ENCODE data around the gene FSCN2. TPM values are rescaled to one million over a fixed set of nuclear protein-coding genes. Genes with fewer than 3 reads are reported as not detected.

The FSCN2 gene
- total RNA-seq, 1 experiment from 2014 or later = 0.69 TPM

- peak; percentile 77 for DNase-seq (ENCODE audit: low read depth)
Measured at GRCh38 chr17:81556175-81556691, 28.1 kb downstream of the FSCN2 start.

DNA sequence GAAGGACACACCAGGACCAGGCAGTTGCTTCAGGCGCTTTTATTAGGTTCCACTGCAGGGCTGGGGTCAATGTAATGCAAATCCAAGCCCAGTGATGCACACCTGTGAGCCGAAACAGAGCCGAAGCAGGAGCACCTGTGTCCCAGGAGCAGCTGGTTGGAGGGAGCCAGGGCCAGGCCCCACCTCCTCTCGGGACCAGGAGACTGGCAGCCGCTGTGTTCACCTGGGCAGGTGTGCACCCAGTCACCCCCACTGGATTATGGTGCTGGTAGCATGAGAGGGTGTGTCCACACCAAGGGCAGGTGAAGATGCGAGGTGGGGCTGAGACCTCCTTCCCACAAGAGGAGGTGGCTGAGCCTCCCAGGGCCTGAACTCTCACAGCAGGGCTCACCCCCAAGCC is 28.7 kb downstream of the FSCN2 start:
- no peak for DNase-seq (ENCODE audit: low read depth)

DNA sequence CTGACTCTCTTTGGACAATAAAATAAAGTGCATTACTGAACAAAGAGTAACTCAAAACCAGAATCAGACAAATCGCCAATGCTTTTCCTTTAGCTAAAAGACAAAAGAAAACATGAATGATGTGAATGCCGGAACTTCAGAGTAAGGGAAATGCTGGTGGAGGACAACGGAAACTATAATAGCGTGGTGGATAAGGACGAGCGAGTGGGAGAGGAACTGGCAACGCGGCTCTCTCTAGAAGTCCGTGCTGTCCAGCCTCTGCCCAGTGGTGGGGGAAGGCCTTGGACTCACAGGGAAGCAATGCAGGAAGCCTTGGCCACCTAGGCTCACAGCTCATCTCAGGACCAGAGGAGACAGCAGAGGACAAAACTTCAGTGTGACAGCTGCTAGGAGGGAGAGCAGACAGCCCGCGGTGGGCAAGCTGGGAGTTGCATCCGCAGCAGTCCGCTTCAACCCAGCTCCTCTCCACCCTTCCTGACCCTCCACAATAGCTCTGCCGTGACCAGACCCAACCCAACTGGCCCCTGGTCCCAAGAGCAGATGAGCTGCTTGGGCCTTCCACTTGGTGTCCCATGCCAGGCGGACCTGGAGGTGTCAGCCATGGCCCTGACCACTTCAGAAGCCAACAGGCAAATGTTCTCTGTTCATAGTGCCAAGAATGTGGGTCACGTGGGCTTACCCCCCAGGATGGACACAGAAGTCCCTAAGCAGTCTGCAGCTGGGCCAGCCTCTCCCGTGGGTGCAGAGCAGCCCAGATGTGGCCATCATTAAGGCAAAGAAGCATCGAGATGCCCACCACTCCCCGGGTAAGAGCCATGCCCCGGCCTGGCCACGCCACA is 29.3 kb downstream of the FSCN2 start:
- DNase-seq (ENCODE audit: low read depth) = no peak

DNA sequence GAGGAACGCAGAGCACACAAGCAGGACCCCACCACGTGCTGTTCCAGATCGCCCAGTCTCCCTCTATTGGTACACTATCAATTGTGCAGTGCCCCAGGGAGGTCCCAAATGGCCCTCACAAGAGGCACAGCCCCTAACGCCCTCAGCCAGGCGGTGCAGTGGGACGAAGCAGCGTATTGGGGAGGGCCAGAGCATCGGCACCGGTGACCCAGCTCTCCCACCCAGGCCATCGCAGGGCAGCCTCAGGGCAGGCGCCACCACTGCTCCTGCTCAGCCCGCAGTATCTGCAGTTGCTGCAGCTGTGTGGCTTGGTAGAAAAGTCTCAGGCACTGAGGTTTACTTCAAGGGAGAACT is 29.9 kb downstream of the FSCN2 start:
- no peak for DNase-seq (ENCODE audit: low read depth)

DNA sequence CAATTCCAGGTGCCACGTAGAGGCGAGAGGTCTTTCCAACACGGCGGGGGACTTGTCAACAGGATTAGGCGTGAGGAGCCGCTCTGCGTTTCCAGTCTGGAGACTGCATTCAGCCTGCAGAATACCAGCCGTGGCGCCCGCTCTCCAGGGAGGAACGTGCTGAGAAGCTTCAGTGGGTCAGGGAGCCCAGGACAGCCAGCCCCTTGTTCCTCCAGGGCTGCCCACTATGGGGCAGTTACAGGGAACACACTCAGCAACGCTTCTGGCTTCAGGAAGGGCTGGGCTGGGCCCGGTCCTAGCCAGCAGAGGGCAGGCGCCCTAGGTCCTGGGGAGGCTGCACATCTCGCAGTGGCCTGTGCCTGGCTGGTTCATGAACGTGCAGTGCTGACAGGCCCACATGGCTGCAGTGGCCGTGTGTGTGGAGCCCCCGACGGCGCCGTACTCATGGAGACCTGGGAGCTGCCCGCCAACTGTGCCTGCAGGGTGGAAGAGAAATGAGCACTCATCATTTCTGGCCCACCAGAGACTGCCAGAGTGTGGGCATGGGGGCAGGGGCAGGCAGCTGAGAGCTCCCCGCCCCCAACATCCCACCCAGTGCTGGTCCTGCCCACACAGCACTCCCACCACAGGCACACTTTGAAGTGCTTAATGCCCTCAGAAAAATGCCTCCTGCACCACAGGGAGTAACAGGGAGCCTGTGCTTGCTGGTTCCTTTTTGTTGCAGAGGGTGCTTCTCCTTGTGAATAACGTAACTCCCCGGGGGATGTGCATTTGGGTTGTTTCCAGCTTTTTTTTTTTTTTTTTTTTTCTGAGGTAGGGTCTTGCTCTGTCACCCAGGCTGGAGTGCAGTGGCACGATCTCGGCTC is 31.0 kb downstream of the FSCN2 start:
- no peak for DNase-seq (ENCODE audit: low read depth)

GRCh38 chr17:81561494-81561885 is 33.3 kb downstream of the FSCN2 start:
- peak; percentile 68 for DNase-seq (ENCODE audit: low read depth)

- DNase-seq (ENCODE audit: low read depth) = no peak
Measured at GRCh38 chr17:81563861-81564586, 35.8 kb downstream of the FSCN2 start.

GRCh38 chr17:81564778-81565177 is 36.6 kb downstream of the FSCN2 start:
- DNase-seq (ENCODE audit: low read depth) = no peak

DNA sequence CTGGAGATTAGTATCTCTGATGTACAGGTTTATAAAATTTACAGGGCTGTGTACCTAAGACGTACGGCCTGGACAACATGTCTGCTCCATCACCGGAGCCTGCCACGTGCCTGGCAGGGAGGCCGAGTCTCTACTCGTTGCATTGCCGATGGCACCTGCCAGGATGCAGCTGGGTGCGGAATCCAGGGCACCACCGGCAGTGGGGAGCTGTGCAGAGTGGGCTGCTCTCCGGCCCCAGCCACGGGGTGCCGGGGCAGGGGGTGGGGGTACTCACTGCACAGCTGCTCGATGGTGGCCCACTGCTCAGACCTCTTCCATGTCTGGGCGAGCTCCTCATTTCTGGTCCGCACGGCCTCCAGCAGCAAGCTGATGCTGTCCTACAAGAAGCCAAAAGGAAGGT is 37.1 kb downstream of the FSCN2 start:
- DNase-seq (ENCODE audit: low read depth) = no peak

- peak; percentile 94 for DNase-seq (ENCODE audit: low read depth)
Measured at GRCh38 chr17:81566461-81567126, 38.4 kb downstream of the FSCN2 start.

GRCh38 chr17:81567191-81567590 is 39.0 kb downstream of the FSCN2 start:
- DNase-seq (ENCODE audit: low read depth) = no peak

DNA sequence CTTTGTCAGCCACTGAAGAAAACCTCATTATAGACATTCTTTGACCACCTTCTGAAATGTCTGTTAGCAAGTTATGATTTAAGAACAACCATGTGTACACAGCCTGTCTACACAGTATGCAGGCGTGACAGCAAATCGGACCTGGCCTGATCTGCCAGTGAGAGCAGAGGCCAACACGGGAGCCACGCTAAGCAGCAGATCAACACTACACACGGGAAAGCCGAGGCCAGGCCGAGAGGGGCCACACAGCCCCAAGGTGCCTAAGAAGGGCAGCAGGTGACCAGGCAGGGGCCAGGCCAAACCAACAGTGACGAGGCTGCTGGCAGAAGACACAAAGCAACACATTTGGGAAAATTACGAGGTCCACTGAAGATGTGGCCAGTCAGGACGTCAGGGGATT is 40.2 kb downstream of the FSCN2 start:
- DNase-seq (ENCODE audit: low read depth) = no peak

GRCh38 chr17:81569986-81570514 is 41.9 kb downstream of the FSCN2 start:
- DNase-seq (ENCODE audit: low read depth) = no peak

DNA sequence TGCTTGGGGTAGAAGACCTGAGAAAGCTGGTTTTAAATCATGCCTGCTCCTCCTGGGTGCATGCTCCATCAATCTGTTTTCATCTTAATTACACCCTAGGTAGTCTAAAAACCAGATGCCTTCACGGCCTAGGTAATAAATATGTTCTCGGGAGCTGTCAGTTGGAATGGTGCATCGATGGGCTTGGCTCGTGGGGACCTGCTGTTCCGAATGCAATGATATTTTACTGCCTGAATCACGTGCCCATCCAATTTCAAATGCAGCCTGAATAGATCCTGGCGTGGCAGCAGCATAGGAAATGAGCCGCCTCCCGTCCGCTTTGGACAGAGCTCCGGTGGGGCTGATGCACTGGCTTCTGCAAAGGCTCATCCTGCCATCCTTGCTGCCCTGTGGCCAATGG is 42.8 kb downstream of the FSCN2 start:
- no peak for DNase-seq (ENCODE audit: low read depth)

- no peak for DNase-seq (ENCODE audit: low read depth)
Measured at GRCh38 chr17:81572563-81573168, 44.5 kb downstream of the FSCN2 start.

GRCh38 chr17:81573794-81574642 is 45.8 kb downstream of the FSCN2 start:
- no peak for DNase-seq (ENCODE audit: low read depth)

- DNase-seq (ENCODE audit: low read depth) = no peak
Measured at GRCh38 chr17:81574643-81574956, 46.4 kb downstream of the FSCN2 start.

DNA sequence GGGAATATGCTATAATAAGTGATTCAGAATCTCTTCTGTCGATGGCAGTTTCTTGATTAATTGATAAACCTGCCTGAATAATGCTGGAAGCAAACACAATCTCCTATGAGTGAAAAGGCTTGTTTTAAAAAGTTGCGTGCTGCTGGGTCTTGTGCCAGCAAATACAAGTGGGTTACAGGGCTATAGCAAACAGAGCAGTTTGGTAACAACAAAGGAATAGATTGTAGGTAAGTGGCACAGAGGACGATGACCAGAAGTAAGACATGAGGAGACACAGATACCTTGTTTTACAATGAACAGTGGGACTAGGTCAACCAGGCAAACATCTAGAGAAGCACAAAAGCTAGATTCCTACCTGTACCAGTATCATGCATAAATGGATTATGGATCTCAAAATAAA is 47.7 kb downstream of the FSCN2 start:
- no peak for DNase-seq (ENCODE audit: low read depth)

DNA sequence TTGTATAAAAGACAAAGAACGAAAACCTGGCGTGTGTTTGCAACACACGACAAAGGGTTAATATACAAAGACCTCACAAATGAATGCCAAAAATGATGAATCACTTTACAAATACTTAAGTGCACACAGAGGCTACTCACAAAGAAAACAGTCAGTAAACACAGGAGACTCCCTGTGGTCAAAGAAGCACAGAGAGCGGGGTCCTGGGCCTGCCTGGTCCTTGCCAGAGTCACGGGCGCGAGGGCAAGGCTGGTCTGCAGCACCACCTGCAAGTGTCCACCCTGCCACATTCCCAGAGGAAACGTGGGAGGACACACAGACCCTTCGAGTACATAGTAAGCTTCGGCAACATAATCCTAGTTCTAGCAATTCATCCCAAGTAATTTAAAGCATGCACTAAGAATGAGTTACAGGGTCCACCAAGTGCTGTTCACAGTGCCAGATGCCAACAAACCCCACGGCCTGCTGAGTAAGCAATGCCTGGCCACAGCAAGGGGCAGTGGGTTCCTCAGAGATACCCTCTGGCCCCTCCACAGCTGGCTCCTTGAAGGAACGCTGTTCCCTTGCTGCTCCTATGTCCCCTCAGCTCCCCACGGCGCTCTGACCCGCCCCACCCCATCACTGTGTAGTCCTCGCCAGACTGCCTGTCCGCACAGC is 48.6 kb downstream of the FSCN2 start:
- peak; percentile 83 for DNase-seq (ENCODE audit: low read depth)

All from M059J (cell line).